Measurements from ENCODE around the gene GPRC5C.

Gene GPRC5C

GRCh38 chr17:74446551-74447500 lies 14.9 kb downstream of the GPRC5C start:
- Histone ChIP-seq H3K4me2 (no peak overlapping the region), H3K79me2 (ENCODE audit: insufficient read depth, low read depth) (no peaks in the 10 kb centered on the region), H3K36me3 (ENCODE audit: insufficient read depth) (no peaks in the 10 kb centered on the region), H3K4me3 (IDR thresholded peaks at IDR 0.05; ENCODE audit: insufficient read depth, low read depth, low read length) (no peak overlapping the region), H3K27me3 (ENCODE audit: insufficient read depth, low read depth) (peaks cover 57% of the 10 kb centered on the region; the same call in 1 of the 2 replicates), H3K4me1 (ENCODE audit: low read depth, poor library complexity, severe bottlenecking) (no peaks in the 10 kb centered on the region), H2AFZ (ENCODE audit: low read depth) (no peak overlapping the region), H4K20me1 (ENCODE audit: insufficient read depth) (no peaks in the 10 kb centered on the region), H3K27ac (no peak overlapping the region), H3K9ac (no peak overlapping the region)
- no peak for TF ChIP-seq CTCF (conservative IDR thresholded peaks at IDR 0.05; ENCODE audit: low read depth, low read length)

GRCh38 chr17:74447628-74448159 lies 15.8 kb downstream of the GPRC5C start:
- no peak for TF ChIP-seq CTCF (conservative IDR thresholded peaks at IDR 0.05; ENCODE audit: low read depth, low read length)
- Histone ChIP-seq H3K36me3 (ENCODE audit: insufficient read depth) (no peaks in the 10 kb centered on the region), H3K4me1 (ENCODE audit: low read depth, poor library complexity, severe bottlenecking) (no peaks in the 10 kb centered on the region), H2AFZ (ENCODE audit: low read depth) (no peak overlapping the region), H3K27ac (no peak overlapping the region), H3K4me3 (IDR thresholded peaks at IDR 0.05; ENCODE audit: insufficient read depth, low read depth, low read length) (no peak overlapping the region), H3K4me2 (no peak overlapping the region), H4K20me1 (ENCODE audit: insufficient read depth) (no peaks in the 10 kb centered on the region), H3K79me2 (ENCODE audit: insufficient read depth, low read depth) (no peaks in the 10 kb centered on the region), H3K27me3 (ENCODE audit: insufficient read depth, low read depth) (peaks cover 64% of the 10 kb centered on the region; the same call in 1 of the 2 replicates), H3K9ac (no peak overlapping the region)

GRCh38 chr17:74448756-74449155 lies 16.9 kb downstream of the GPRC5C start:
- Histone ChIP-seq H2AFZ (ENCODE audit: low read depth) (no peak overlapping the region), H3K4me2 (no peak overlapping the region), H4K20me1 (ENCODE audit: insufficient read depth) (no peaks in the 10 kb centered on the region), H3K79me2 (ENCODE audit: insufficient read depth, low read depth) (no peaks in the 10 kb centered on the region), H3K4me3 (IDR thresholded peaks at IDR 0.05; ENCODE audit: insufficient read depth, low read depth, low read length) (no peak overlapping the region), H3K36me3 (ENCODE audit: insufficient read depth) (no peaks in the 10 kb centered on the region), H3K27ac (no peak overlapping the region), H3K9ac (no peak overlapping the region), H3K27me3 (ENCODE audit: insufficient read depth, low read depth) (peaks cover 64% of the 10 kb centered on the region; the same call in 1 of the 2 replicates), H3K4me1 (ENCODE audit: low read depth, poor library complexity, severe bottlenecking) (no peaks in the 10 kb centered on the region)
- TF ChIP-seq CTCF (conservative IDR thresholded peaks at IDR 0.05; ENCODE audit: low read depth, low read length) = no peak

- no peak for TF ChIP-seq CTCF (conservative IDR thresholded peaks at IDR 0.05; ENCODE audit: low read depth, low read length)
- no peaks in the 10 kb centered on the region for H3K4me1 ChIP-seq (ENCODE audit: low read depth, poor library complexity, severe bottlenecking)
- peaks cover 64% of the 10 kb centered on the region; the same call in 1 of the 2 replicates for H3K27me3 ChIP-seq (ENCODE audit: insufficient read depth, low read depth)
Measured at GRCh38 chr17:74449306-74449705, 17.4 kb downstream of the GPRC5C start.

More at GRCh38 chr17:74449306-74449705, 17.4 kb downstream of the GPRC5C start:
- Histone ChIP-seq H3K79me2 (ENCODE audit: insufficient read depth, low read depth) (no peaks in the 10 kb centered on the region), H3K4me3 (IDR thresholded peaks at IDR 0.05; ENCODE audit: insufficient read depth, low read depth, low read length) (no peak overlapping the region), H2AFZ (ENCODE audit: low read depth) (no peak overlapping the region), H3K36me3 (ENCODE audit: insufficient read depth) (no peaks in the 10 kb centered on the region), H3K27ac (no peak overlapping the region), H3K9ac (no peak overlapping the region), H3K4me2 (no peak overlapping the region), H4K20me1 (ENCODE audit: insufficient read depth) (no peaks in the 10 kb centered on the region)

All from KMS-11 (cell line).